IgD-negative memory B cell (primary cell): Measurements from ENCODE around the gene ZBTB38. TPM values are rescaled to one million over a fixed set of nuclear protein-coding genes. Genes with fewer than 3 reads are reported as not detected.

ENCODE experiments used
- polyA plus RNA-seq: library from polyadenylated mRNA; unstranded; fragments of 300-500 nt; fragmentation: Illumina TruSeq; gene quantifications from one replicate; pipeline ENCODE4 v1.2.3, GENCODE V29; 2021

ZBTB38 gene
- polyA plus RNA-seq, 1 donor from 2014 or later, result 113 TPM

Other genes with a start within 250 kb of the ZBTB38 start
- gene PXYLP1, start 136.7 kb upstream of the ZBTB38 start, polyA plus RNA-seq, result 1.4 TPM
- gene RASA2, start 118.5 kb downstream of the ZBTB38 start, polyA plus RNA-seq, result 27.0 TPM